BLaER1 treated with 17β-estradiol and CSF1 and Interleukin-3, amounts not matched to agents 10 nM and 100 nM (cell line): ENCODE measurements around the gene BCL11B.
A peak's percentile ranks its signal among the peaks of the same experiment; 100 is the strongest.

ENCODE experiments used
- H3K27ac ChIP-seq, 11 experiments: shearing (Covaris generic); formaldehyde crosslinking; 2 replicates each; pipeline ENCODE4 v1.8.1; 2022
- H3K27me3 ChIP-seq, 11 experiments: shearing (Covaris generic); formaldehyde crosslinking; 2 replicates each; pipeline ENCODE4 v1.8.1; 2022
- H3K36me3 ChIP-seq, 11 experiments: shearing (Covaris generic); formaldehyde crosslinking; 2 replicates each; pipeline ENCODE4 v1.8.1; 2022
- H3K4me1 ChIP-seq, 10 experiments: shearing (Covaris generic); formaldehyde crosslinking; 2 replicates each; pipeline ENCODE4 v1.8.1; 2022
- H3K4me2 ChIP-seq, 11 experiments: shearing (Covaris generic); formaldehyde crosslinking; 2 replicates each; pipeline ENCODE4 v1.8.1; 2022
- H3K4me3 ChIP-seq, 10 experiments: shearing (Covaris generic); formaldehyde crosslinking; 2 replicates each; pipeline ENCODE4 v1.8.1; 2022
- H3K9ac ChIP-seq, 11 experiments: shearing (Covaris generic); formaldehyde crosslinking; 2 replicates each; pipeline ENCODE4 v1.8.1; 2022
- H3K9me3 ChIP-seq, 11 experiments: shearing (Covaris generic); formaldehyde crosslinking; replicated peaks in 1 of 11; 2 replicates each; pipeline ENCODE4 v1.8.1; 2022
- H4K20me1 ChIP-seq, 11 experiments: shearing (Covaris generic); formaldehyde crosslinking; 2 replicates each; pipeline ENCODE4 v1.8.1; 2022
- Cebpa-rat ChIP-seq, 11 experiments: shearing (Covaris generic); IDR thresholded peaks; 2 replicates each; pipeline ENCODE4 v1.8.1; 2022

BCL11B gene

DNA sequence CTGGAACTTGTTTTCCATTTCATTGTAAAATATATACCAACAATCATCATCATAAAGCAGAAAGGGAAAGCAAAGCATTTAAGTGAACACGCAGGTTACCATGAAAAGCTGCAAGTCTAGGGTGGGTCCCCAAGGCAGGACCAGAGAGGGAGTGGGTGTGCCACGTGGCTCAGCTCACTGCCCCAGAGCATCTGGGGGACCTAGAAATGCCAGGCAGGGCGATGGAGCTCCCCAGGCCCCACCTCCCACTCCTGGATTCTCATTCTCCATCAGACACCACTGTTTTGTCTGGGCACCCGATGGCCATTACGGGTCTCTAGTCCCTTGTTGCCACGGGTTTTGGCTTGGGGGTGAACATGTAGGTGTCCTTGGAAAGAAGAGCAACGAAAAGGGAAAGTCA, 34.7 kb downstream of the BCL11B start:
- H3K4me3 ChIP-seq: no peak overlapping the region
- peak overlapping the region in 4 of 11 experiments; percentile 9 to 24 (median 13); a peak in 5 of 22 replicates for H3K4me2 ChIP-seq
- H3K27me3 ChIP-seq: peaks cover 0 to 4% (median 0%) of the 10 kb centered on the region in 11 experiments; a peak in 5 of 22 replicates

DNA sequence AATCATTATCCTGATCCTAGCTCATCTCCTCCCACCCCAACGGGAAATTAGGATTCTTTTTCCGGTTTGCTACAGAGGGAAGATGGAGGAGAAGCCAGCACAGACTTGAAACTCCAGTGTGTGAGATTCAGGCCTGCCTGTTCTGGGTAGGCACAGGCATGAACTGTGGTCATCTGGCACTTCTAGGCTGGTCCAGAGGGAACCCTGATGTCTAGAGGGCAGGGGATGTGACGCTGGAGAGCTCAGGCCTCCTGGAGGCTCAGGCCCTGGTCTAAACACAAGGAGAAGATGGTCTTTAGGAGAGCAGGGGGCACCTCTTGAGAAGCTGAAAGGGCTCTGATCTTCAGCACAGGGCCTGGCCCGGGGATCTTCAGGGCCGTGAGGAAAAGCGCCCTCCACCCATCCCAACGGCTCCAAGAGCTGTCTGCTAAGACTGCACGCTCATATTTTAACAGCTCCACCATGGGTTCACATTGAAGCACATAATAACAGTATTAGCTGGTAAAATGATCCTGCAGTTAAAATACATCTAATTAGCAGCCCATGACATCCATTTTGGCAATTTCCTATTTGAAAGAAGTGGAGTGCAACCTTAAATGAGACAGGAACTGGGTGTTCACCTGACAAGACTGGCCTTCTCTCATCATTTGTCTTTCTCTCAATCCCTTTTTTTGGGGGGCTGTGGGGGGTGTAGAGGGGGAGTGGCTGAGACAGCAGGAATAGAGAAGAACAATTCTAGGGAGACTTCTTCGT, 35.4 kb downstream of the BCL11B start:
- no peak overlapping the region for H3K4me3 ChIP-seq
- H3K27me3 ChIP-seq: peaks cover 0 to 11% (median 0%) of the 10 kb centered on the region in 11 experiments; a peak in 8 of 22 replicates
- H3K36me3 ChIP-seq: peaks cover 0 to 8% (median 0%) of the 10 kb centered on the region in 11 experiments; a peak in 5 of 22 replicates
- no peak overlapping the region for H3K9ac ChIP-seq
- no peak overlapping the region for H3K27ac ChIP-seq
- peaks cover 0 to 38% (median 6%) of the 10 kb centered on the region in 11 experiments; a peak in 10 of 22 replicates for H3K9me3 ChIP-seq
- H4K20me1 ChIP-seq: peaks cover 0 to 93% (median 0%) of the 10 kb centered on the region in 11 experiments; a peak in 10 of 22 replicates
- H3K4me1 ChIP-seq: peaks cover 23 to 85% (median 50%) of the 10 kb centered on the region in 10 experiments
- H3K4me2 ChIP-seq: peak overlapping the region in 4 of 11 experiments; percentile 1 to 26 (median 15); a peak in 2 of 22 replicates
- no peak for TF ChIP-seq Cebpa-rat (IDR thresholded peaks at IDR 0.05)

More for the DNA sequence above, 34.7 kb downstream of the BCL11B start:
- no peak for TF ChIP-seq Cebpa-rat (IDR thresholded peaks at IDR 0.05)
- Histone ChIP-seq H3K9ac (no peak overlapping the region), H3K36me3 (peaks cover 0 to 8% (median 0%) of the 10 kb centered on the region in 11 experiments; a peak in 5 of 22 replicates), H3K27ac (no peak overlapping the region), H3K4me1 (peaks cover 23 to 85% (median 50%) of the 10 kb centered on the region in 10 experiments), H3K9me3 (peaks cover 0 to 38% (median 6%) of the 10 kb centered on the region in 11 experiments; a peak in 10 of 22 replicates), H4K20me1 (peaks cover 0 to 92% (median 0%) of the 10 kb centered on the region in 11 experiments; a peak in 10 of 22 replicates)

DNA sequence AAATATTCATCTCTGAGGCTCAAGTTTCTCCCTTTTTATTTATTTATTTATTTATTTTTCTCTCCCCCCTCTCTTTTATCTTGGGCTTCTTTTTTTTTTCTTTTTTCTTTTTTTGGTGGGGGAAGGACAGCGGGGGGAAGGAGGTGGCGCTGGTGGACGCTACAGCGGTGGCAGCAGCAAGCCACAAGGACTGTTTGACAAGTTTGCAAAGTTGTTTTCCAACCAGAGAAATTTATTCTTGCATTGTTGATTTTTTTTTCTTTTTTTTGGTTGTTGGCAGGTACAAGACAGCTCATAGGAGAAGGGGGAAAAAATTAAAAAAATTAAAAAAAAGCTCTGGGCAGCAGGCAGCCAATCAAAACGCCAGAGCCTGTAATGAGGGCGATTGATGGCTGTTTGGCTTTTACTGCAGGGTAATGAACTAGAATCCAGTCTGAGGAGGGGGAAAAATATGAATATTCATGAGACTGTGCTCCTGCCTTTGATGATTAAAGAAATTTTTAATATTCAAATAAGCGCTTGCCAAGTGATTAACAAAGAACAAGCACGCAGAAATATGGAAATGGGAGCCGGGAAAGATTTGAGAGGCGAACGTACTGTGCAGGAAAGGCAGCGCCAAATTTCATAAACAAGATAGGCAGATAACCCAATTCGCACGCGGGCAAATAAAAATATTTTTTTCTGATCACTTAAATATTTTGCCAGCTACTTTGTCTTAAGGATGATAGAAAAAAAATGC, 36.2 kb downstream of the BCL11B start:
- Histone ChIP-seq H3K4me3 (no peak overlapping the region), H3K9me3 (peaks cover 0 to 38% (median 6%) of the 10 kb centered on the region in 11 experiments; a peak in 10 of 22 replicates), H3K9ac (no peak overlapping the region), H4K20me1 (peaks cover 0 to 91% (median 0%) of the 10 kb centered on the region in 11 experiments; a peak in 10 of 22 replicates), H3K4me1 (peaks cover 22 to 84% (median 49%) of the 10 kb centered on the region in 10 experiments), H3K36me3 (peaks cover 0 to 8% (median 0%) of the 10 kb centered on the region in 11 experiments; a peak in 5 of 22 replicates), H3K27ac (no peak overlapping the region), H3K27me3 (peaks cover 0 to 18% (median 5%) of the 10 kb centered on the region in 11 experiments; a peak in 16 of 22 replicates), H3K4me2 (peak overlapping the region in 4 of 11 experiments; percentile 10 to 26 (median 18); a peak in 3 of 22 replicates)
- TF ChIP-seq Cebpa-rat (IDR thresholded peaks at IDR 0.05): no peak

DNA sequence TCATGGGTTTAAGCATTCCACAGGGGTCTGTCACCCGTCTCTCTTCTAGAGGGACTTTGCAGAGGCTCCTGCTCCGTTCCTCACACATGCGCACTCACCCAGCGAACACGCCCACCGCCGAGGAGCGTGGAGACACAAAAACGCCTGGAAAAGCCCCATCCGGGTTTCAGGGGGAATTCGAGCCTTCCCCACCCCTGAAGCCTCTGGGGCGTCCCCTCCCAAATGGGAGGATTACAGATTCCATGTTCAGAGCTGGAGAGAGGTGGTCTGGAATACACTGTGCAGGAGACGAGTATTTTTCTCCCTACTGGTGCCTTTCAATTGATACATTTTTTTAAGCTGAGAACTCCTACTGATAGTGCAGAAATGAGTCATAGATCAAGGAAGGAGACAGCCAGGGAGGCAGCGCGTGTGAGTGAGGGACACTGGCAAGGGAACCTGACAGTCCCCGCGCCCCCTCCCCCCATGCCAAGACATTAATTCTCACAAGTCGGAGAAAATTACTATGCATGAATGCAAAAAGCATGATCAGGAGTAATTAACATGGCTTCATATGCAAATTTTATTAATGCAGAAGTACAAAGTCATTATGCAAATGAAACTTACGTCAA, 36.9 kb downstream of the BCL11B start:
- no peak for TF ChIP-seq Cebpa-rat (IDR thresholded peaks at IDR 0.05)
- Histone ChIP-seq H3K9ac (no peak overlapping the region), H3K4me2 (peak overlapping the region in 1 of 11 experiments; percentile 16; a peak in 1 of 22 replicates), H3K36me3 (peaks cover 0 to 8% (median 0%) of the 10 kb centered on the region in 11 experiments; a peak in 5 of 22 replicates), H3K4me3 (no peak overlapping the region), H3K9me3 (peaks cover 0 to 38% (median 6%) of the 10 kb centered on the region in 11 experiments; a peak in 10 of 22 replicates), H3K4me1 (peaks cover 22 to 83% (median 47%) of the 10 kb centered on the region in 10 experiments), H3K27me3 (peaks cover 0 to 20% (median 5%) of the 10 kb centered on the region in 11 experiments; a peak in 16 of 22 replicates), H4K20me1 (peaks cover 0 to 96% (median 0%) of the 10 kb centered on the region in 11 experiments; a peak in 10 of 22 replicates), H3K27ac (no peak overlapping the region)

DNA sequence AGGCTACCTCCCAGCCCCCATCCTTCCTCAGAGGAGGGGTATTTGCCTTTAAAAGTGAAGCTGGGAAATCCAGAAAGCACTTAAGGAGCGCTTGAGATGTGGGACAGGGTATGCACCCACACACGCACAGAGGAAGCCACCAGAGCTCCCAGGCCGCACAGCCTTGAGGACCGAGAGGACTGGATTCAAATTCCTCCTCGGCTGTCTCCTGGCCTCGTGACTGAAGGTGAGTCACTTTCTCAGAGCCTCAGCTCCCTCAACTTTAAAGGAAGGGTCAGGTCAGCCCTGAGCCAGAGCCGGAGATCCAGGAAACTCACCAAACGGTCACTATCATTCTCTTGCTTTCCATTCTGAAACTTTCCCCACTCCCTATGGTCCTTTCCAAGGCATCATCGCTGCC, 37.6 kb downstream of the BCL11B start:
- H4K20me1 ChIP-seq: peaks cover 0 to 96% (median 7%) of the 10 kb centered on the region in 11 experiments; a peak in 10 of 22 replicates
- H3K36me3 ChIP-seq: peaks cover 0 to 8% (median 0%) of the 10 kb centered on the region in 11 experiments; a peak in 5 of 22 replicates
- no peak overlapping the region for H3K27ac ChIP-seq
- H3K9ac ChIP-seq: no peak overlapping the region
- H3K27me3 ChIP-seq: peaks cover 0 to 23% (median 5%) of the 10 kb centered on the region in 11 experiments; a peak in 16 of 22 replicates
- H3K4me2 ChIP-seq: 0 out of 22 replicates have a peak overlapping the region, but pooled peaks of 1 of the 11 experiments have one; percentile 90
- H3K9me3 ChIP-seq: peaks cover 0 to 38% (median 6%) of the 10 kb centered on the region in 11 experiments; a peak in 10 of 22 replicates
- no peak for TF ChIP-seq Cebpa-rat (IDR thresholded peaks at IDR 0.05)
- H3K4me1 ChIP-seq: peaks cover 16 to 83% (median 47%) of the 10 kb centered on the region in 10 experiments
- no peak overlapping the region for H3K4me3 ChIP-seq

DNA sequence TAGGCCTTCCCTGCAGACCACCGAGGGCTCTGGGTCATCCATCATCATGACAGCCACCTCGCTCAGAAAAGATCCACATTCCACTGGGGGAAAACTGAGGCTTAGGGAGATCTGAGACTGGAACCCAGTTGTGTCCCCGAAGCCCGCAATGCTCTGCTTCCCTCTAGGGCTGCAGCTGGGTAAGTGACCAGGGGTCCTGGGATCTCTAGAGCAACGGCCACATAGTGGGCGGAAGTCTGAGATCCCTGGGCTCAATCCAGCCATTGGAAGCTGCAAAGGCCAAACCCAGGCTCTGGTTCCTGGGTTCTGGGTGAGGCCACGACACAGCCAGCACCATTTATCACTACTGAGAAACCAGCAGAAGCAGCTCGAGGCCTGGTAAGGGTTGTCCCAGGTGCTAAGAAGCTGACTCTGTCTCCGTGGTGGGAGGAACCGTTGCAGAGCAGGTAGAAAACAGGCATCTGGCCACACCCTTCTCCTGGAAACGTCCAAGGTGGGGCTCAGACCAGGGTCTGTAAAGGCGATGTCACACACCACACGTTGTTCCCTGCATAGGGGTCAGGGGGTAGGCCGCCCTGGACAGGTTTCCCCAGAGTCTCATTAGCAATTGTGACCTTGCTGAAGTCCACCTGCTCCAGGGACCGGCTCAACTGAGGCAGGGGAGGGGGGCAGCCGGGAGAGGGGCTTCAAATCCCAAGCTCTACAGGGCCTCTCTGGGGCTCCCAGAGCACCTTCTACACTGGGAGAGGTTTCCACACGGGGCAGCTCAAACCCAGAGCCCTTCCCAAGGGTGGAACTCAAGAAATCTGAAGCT, 38.6 kb downstream of the BCL11B start:
- no peak overlapping the region for H3K4me3 ChIP-seq
- H4K20me1 ChIP-seq: peaks cover 0 to 96% (median 8%) of the 10 kb centered on the region in 11 experiments; a peak in 11 of 22 replicates
- H3K4me2 ChIP-seq: peak overlapping the region in 9 of 11 experiments; percentile 57 to 96 (median 82); a peak in 16 of 22 replicates
- peaks cover 0 to 23% (median 5%) of the 10 kb centered on the region in 11 experiments; a peak in 16 of 22 replicates for H3K27me3 ChIP-seq
- TF ChIP-seq Cebpa-rat (IDR thresholded peaks at IDR 0.05): no peak
- H3K4me1 ChIP-seq: peaks cover 15 to 79% (median 46%) of the 10 kb centered on the region in 10 experiments; a peak in 19 of 20 replicates
- H3K9ac ChIP-seq: no peak overlapping the region; a peak in 1 of 22 replicates
- H3K27ac ChIP-seq: no peak overlapping the region
- H3K9me3 ChIP-seq: peaks cover 0 to 38% (median 6%) of the 10 kb centered on the region in 11 experiments; a peak in 10 of 22 replicates
- peaks cover 0 to 6% (median 0%) of the 10 kb centered on the region in 11 experiments; a peak in 5 of 22 replicates for H3K36me3 ChIP-seq

DNA sequence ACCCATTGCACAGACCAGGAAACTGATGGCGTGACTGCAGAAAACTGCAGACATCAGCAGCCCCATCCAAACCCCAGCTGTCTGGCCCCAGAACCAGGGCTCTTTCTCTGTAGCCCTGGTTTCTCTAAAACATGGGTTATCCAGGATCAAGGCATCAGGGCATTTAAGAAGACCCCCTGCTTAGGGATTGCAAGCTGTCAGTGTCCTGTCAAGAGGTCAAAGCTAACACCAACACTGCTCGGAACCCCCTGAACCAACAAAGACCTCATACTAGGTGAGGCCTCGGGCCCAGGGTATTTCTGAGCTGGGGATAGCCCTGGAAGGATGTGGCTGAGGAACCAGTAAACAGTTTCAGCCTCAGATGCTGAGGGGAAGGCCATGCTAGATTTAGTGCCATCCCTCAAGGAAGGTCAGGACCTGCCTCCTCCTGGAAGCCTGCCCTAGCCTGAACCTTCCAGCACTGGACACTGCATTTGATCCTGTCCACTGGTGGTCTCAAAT, 39.2 kb downstream of the BCL11B start:
- no peak overlapping the region for H3K4me3 ChIP-seq
- TF ChIP-seq Cebpa-rat (IDR thresholded peaks at IDR 0.05): no peak
- H3K4me2 ChIP-seq: peak overlapping the region; percentile 57 to 96 (median 79); a peak in 19 of 22 replicates
- H4K20me1 ChIP-seq: peaks cover 0 to 96% (median 8%) of the 10 kb centered on the region in 11 experiments; a peak in 11 of 22 replicates
- peaks cover 0 to 23% (median 5%) of the 10 kb centered on the region in 11 experiments; a peak in 16 of 22 replicates for H3K27me3 ChIP-seq
- H3K36me3 ChIP-seq: peaks cover 0 to 12% (median 0%) of the 10 kb centered on the region in 11 experiments; a peak in 4 of 22 replicates
- H3K4me1 ChIP-seq: peaks cover 15 to 75% (median 46%) of the 10 kb centered on the region in 10 experiments; a peak in 19 of 20 replicates
- peak overlapping the region in 5 of 11 experiments; percentile 7 to 47 (median 36); a peak in 4 of 22 replicates for H3K9ac ChIP-seq
- H3K9me3 ChIP-seq: peaks cover 0 to 38% (median 6%) of the 10 kb centered on the region in 11 experiments; a peak in 10 of 22 replicates
- peak overlapping the region in 1 of 11 experiments; percentile 10; a peak in 1 of 22 replicates for H3K27ac ChIP-seq
